HepG2 (cell line): ENCODE measurements around the gene DUS1L. TPM values are rescaled to one million over a fixed set of nuclear protein-coding genes. Genes with fewer than 3 reads are reported as not detected.

Source experiments
- CBX1 ChIP-seq: IDR thresholded peaks from one replicate; pipeline ENCODE4 v1.6.1; 2016; ENCODE audit warnings: antibody characterized with exemption, low read depth
- FOXO1 ChIP-seq: sonication (generic); formaldehyde crosslinking; IDR thresholded peaks from 2 replicates; pipeline ENCODE4 v1.4.0; 2020; ENCODE audit warnings: missing genetic modification reagents
- GPN1 ChIP-seq: sonication (generic); formaldehyde crosslinking; IDR thresholded peaks from 2 replicates; pipeline ENCODE4 v1.5.1; 2020; ENCODE audit warnings: missing genetic modification reagents, borderline replicate concordance
- HCFC1 ChIP-seq: fragments of 150-350 bp; IDR thresholded peaks from 2 replicates; pipeline ENCODE4 v1.6.1; 2014; ENCODE audit warnings: low read depth, low read length
- KDM3A ChIP-seq: IDR thresholded peaks from 2 replicates; pipeline ENCODE4 v1.6.1; 2018; ENCODE audit warnings: low read depth, missing compliant biosample characterization
- KLF16 ChIP-seq, 2 experiments: sonication (generic) in 1 of 2; formaldehyde crosslinking in 1 of 2; IDR thresholded peaks; 2 replicates each; pipeline versions ENCODE4 v1.6.1 to v1.8.0; 2016 to 2023; ENCODE audit warnings: missing genetic modification reagents in 2 of 2, missing compliant biosample characterization in 1 of 2
- NFE2 ChIP-seq: sonication (generic); formaldehyde crosslinking; IDR thresholded peaks from 2 replicates; pipeline ENCODE4 v1.4.0; 2020; ENCODE audit warnings: missing genetic modification reagents
- RBM39 ChIP-seq: fragments of 200-400 bp; formaldehyde crosslinking; IDR thresholded peaks from one replicate; pipeline ENCODE4 v1.6.1; 2018; ENCODE audit warnings: antibody characterized with exemption, mild to moderate bottlenecking, low read depth, low read length; ENCODE audit not compliant: poor library complexity, severe bottlenecking
- RFX5 ChIP-seq: IDR thresholded peaks from 2 replicates; pipeline ENCODE4 v1.6.1; 2011; ENCODE audit warnings: low read depth, low read length, improper control_type of control experiment
- SMAD9 ChIP-seq: sonication (generic); formaldehyde crosslinking; IDR thresholded peaks from 2 replicates; pipeline ENCODE4 v1.5.1; 2020; ENCODE audit warnings: mild to moderate bottlenecking, missing genetic modification reagents
- STAT5B ChIP-seq: sonication (generic); formaldehyde crosslinking; IDR thresholded peaks from 2 replicates; pipeline ENCODE4 v1.4.0; 2020; ENCODE audit warnings: missing genetic modification reagents
- ZBTB3 ChIP-seq: sonication (generic); formaldehyde crosslinking; IDR thresholded peaks from 2 replicates; pipeline ENCODE4 v1.4.0; 2020; ENCODE audit warnings: low read depth, mild to moderate bottlenecking, moderate library complexity, missing genetic modification reagents, borderline replicate concordance
- ZFX ChIP-seq: sonication (generic); formaldehyde crosslinking; IDR thresholded peaks from 2 replicates; pipeline ENCODE4 v1.4.0; 2020; ENCODE audit warnings: mild to moderate bottlenecking, low read depth, missing genetic modification reagents, moderate library complexity
- ZNF224 ChIP-seq: sonication (generic); formaldehyde crosslinking; IDR thresholded peaks from 2 replicates; pipeline ENCODE4 v1.5.0; 2020; ENCODE audit warnings: mild to moderate bottlenecking, missing genetic modification reagents
- ZNF431 ChIP-seq: sonication (generic); formaldehyde crosslinking; IDR thresholded peaks from 2 replicates; pipeline ENCODE4 v1.9.0; 2022; ENCODE audit warnings: missing genetic modification reagents, low read depth, mild to moderate bottlenecking, borderline replicate concordance
- ZNF501 ChIP-seq: sonication (generic); formaldehyde crosslinking; IDR thresholded peaks from 2 replicates; pipeline ENCODE4 v1.5.1; 2020; ENCODE audit warnings: mild to moderate bottlenecking, moderate library complexity, missing genetic modification reagents
- ZNF749 ChIP-seq: sonication (generic); formaldehyde crosslinking; IDR thresholded peaks from 2 replicates; pipeline ENCODE4 v1.8.0; 2022; ENCODE audit warnings: mild to moderate bottlenecking, missing genetic modification reagents, moderate library complexity, borderline replicate concordance
- ZNF773 ChIP-seq: sonication (generic); formaldehyde crosslinking; IDR thresholded peaks from 2 replicates; pipeline ENCODE4 v1.4.0; 2020; ENCODE audit warnings: missing genetic modification reagents, borderline replicate concordance
- polyA plus RNA-seq, 8 experiments: library from polyadenylated mRNA; depleted of rRNA in 3 of 8; stranded (reverse) in 7 of 8; unstranded in 1 of 8; fragments of >200 nt; fragmentation: Illumina TruSeq in 4 of 8; extraction: Trizol in 4 of 8; gene quantifications; 2 replicates each; pipeline versions ENCODE4 v1.2.1 to v1.2.3, GENCODE V29; 2011 to 2016; ENCODE audit warnings: low read depth in 4 of 8, missing spikeins in 1 of 8, mixed read lengths in 1 of 8; ENCODE audit not compliant: insufficient read depth in 1 of 8
- total RNA-seq, 5 experiments: library from RNA; depleted of rRNA; stranded (reverse); fragments of >200 nt; fragmentation: Illumina TruSeq; extraction: Trizol; gene quantifications; 2 replicates each; pipeline ENCODE4 v1.2.3, GENCODE V29; 2016; ENCODE audit warnings: low read depth in 1 of 5
- TF ChIP-seq, protein P1 (sequence below): sonication (generic); formaldehyde crosslinking; IDR thresholded peaks from 2 replicates; pipeline ENCODE4 v1.8.0; 2022; ENCODE audit warnings: low read depth, missing genetic modification reagents
- TF ChIP-seq, protein P2 (sequence below): IDR thresholded peaks from 2 replicates; pipeline ENCODE4 v1.6.1; 2018; ENCODE audit warnings: missing genetic modification reagents
- TF ChIP-seq, protein P3 (sequence below): sonication (generic); formaldehyde crosslinking; IDR thresholded peaks from 2 replicates; pipeline ENCODE4 v1.4.0; 2020; ENCODE audit warnings: missing genetic modification reagents
- TF ChIP-seq, protein P4 (sequence below): sonication (generic); formaldehyde crosslinking; IDR thresholded peaks from 2 replicates; pipeline ENCODE4 v1.8.1; 2023; ENCODE audit warnings: missing genetic modification reagents, inconsistent platforms, borderline replicate concordance
- TF ChIP-seq, protein P5 (sequence below): fragments of 450-650 bp; IDR thresholded peaks from 2 replicates; pipeline ENCODE4 v1.6.1; 2016

DUS1L gene
- total and polyA plus RNA-seq, 2 of the 13 experiments (the other 11 are each of a cell fraction or from before 2014, with no cell fraction given): 81.0 to 109 TPM

DNA sequence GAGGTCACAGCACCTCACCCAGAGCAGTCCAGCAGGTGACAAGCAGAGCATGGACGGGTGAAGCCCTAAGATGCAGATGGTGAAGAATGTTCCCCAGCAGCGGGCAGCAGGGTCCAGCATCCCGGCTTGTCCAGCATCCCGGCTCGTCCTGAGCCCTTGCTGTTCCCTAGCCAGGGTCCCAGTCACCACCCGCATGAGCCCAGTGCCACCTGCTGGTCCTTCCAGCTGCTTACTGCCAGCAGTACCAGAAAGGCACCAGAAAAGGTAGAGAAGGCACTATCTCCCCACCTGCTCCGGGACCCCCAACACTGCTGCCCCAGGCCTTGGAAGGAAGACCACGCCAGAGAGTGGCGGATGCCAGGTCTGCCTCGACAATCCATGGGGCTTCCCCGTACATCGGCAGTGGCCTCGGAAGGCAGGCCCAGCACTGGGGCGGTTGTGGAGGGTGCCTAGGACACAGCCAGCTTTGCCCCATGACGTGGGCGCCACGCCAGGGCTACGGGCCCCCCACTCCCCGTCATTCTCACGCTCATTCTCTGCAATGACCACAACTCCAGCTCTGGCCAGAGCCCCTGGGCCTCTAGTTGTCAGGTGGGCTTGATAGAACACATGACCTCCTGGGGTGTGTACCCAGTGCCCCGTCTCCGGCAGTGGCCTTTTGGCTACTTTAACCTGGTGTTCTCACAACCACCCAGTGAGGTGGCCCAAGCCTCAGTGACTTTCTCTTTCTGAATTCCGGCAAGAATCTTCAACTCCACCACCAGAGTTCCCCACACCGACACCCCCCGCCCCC lies 44.3 kb downstream of the DUS1L start (continued):
- peak; percentile 78; the same call in 1 of the 2 replicates for TF ChIP-seq ZNF431
- peak; percentile 94 for TF ChIP-seq ZNF501 (CRISPR knock-in tag)
- peak; percentile 42 for TF ChIP-seq RBM39
- no peak for TF ChIP-seq ZBTB3
- TF ChIP-seq KLF16 (CRISPR knock-in tag; IDR thresholded peaks at IDR 0.05): peak in 1 of 2 experiments; percentile 87; a peak in 2 of 4 replicates
- peak; percentile 44 for TF ChIP-seq ZFX
- TF ChIP-seq CBX1: no peak
- TF ChIP-seq SMAD9: peak; percentile 19; the same call in 1 of the 2 replicates
- TF ChIP-seq, protein P1, sequence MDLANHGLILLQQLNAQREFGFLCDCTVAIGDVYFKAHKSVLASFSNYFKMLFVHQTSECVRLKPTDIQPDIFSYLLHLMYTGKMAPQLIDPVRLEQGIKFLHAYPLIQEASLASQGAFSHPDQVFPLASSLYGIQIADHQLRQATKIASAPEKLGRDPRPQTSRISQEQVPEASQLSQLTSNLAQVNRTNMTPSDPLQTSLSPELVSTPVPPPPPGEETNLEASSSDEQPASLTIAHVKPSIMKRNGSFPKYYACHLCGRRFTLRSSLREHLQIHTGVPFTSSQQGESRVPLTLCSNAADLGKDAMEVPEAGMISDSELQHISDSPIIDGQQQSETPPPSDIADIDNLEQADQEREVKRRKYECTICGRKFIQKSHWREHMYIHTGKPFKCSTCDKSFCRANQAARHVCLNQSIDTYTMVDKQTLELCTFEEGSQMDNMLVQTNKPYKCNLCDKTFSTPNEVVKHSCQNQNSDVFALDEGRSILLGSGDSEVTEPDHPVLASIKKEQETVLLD (CRISPR knock-in tag): no peak
- 0 out of 2 replicates have a peak, but pooled peaks have one; percentile 18 for TF ChIP-seq STAT5B (CRISPR knock-in tag)
- TF ChIP-seq, protein P2, sequence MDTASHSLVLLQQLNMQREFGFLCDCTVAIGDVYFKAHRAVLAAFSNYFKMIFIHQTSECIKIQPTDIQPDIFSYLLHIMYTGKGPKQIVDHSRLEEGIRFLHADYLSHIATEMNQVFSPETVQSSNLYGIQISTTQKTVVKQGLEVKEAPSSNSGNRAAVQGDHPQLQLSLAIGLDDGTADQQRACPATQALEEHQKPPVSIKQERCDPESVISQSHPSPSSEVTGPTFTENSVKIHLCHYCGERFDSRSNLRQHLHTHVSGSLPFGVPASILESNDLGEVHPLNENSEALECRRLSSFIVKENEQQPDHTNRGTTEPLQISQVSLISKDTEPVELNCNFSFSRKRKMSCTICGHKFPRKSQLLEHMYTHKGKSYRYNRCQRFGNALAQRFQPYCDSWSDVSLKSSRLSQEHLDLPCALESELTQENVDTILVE (CRISPR knock-in tag): no peak
- TF ChIP-seq ZNF749 (CRISPR knock-in tag): 0 out of 2 replicates have a peak, but pooled peaks have one; percentile 59
- TF ChIP-seq ZNF224 (CRISPR knock-in tag): 0 out of 2 replicates have a peak, but pooled peaks have one; percentile 13
- peak; percentile 98 for TF ChIP-seq KDM3A (CRISPR knock-in tag)
- TF ChIP-seq GPN1 (CRISPR knock-in tag): no peak
- TF ChIP-seq ZNF773 (CRISPR knock-in tag): no peak
- peak; percentile 65; the same call in 1 of the 2 replicates for TF ChIP-seq FOXO1 (CRISPR knock-in tag)
- TF ChIP-seq, protein P3, sequence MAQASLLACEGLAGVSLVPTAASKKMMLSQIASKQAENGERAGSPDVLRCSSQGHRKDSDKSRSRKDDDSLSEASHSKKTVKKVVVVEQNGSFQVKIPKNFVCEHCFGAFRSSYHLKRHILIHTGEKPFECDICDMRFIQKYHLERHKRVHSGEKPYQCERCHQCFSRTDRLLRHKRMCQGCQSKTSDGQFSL (CRISPR knock-in tag): 0 out of 2 replicates have a peak, but pooled peaks have one; percentile 82
- no peak for TF ChIP-seq RFX5
- TF ChIP-seq, protein P4, sequence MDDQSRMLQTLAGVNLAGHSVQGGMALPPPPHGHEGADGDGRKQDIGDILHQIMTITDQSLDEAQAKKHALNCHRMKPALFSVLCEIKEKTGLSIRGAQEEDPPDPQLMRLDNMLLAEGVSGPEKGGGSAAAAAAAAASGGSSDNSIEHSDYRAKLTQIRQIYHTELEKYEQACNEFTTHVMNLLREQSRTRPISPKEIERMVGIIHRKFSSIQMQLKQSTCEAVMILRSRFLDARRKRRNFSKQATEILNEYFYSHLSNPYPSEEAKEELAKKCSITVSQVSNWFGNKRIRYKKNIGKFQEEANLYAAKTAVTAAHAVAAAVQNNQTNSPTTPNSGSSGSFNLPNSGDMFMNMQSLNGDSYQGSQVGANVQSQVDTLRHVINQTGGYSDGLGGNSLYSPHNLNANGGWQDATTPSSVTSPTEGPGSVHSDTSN (CRISPR knock-in tag): no peak
- TF ChIP-seq HCFC1: no peak
- TF ChIP-seq, protein P5, sequence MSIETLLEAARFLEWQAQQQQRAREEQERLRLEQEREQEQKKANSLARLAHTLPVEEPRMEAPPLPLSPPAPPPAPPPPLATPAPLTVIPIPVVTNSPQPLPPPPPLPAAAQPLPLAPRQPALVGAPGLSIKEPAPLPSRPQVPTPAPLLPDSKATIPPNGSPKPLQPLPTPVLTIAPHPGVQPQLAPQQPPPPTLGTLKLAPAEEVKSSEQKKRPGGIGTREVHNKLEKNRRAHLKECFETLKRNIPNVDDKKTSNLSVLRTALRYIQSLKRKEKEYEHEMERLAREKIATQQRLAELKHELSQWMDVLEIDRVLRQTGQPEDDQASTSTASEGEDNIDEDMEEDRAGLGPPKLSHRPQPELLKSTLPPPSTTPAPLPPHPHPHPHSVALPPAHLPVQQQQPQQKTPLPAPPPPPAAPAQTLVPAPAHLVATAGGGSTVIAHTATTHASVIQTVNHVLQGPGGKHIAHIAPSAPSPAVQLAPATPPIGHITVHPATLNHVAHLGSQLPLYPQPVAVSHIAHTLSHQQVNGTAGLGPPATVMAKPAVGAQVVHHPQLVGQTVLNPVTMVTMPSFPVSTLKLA: no peak
- TF ChIP-seq NFE2 (CRISPR knock-in tag): no peak
